ACHN (cell line): Measurements from ENCODE around the gene INTS13.
"Not testable (repeated sequence)": the region's sequence is repeated elsewhere in the genome, so short reads cannot be mapped to it uniquely, and the experiment has no call there.

Source experiments
- DNase-seq: peaks from one replicate; pipeline ENCODE4 v3.0.0-alpha.2; 2015
- in situ Hi-C: cut with HindIII; loops from 2 replicates; pipeline ENCODE4 v1.10.0; 2017; ENCODE audit warnings: low sequenced_read_pairs, low pct_ligation_motif_present, low pct_unique_long_range_greater_than_20kb

The INTS13 gene

GRCh38 chr12:26937443-26937862 is 328 bp downstream of the INTS13 start:
- DNase-seq = no peak
- in situ Hi-C loops = no loop called here

GRCh38 chr12:26936559-26937442 is 980 bp downstream of the INTS13 start:
- in situ Hi-C loops = no loop called here
- DNase-seq = no peak

- DNase-seq = no peak
- in situ Hi-C loops = no loop called here
These were observed 2.0 kb downstream of the INTS13 start for GRCh38 chr12:26935636-26936378.

DNA sequence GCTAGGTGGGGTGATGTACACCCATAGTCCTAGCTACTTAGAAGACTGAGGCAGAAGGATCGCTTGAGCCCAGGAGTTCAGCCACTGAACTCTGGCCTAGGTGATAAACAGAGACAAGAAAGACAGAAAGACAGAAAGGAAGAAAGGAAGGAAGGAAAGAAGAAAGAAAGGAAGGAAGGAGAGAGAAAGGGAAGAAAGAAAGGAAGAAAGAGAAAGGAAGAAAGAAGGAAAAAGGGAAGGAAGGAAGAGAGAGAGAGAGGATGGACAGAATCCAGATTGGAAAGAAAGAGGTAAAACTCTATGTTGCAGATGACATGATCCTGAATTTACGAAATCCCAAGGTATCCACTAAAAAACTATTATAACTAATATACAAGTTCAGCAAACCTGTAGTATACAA is 8.2 kb downstream of the INTS13 start:
- DNase-seq = no peak
- in situ Hi-C loops = no loop called here

DNA sequence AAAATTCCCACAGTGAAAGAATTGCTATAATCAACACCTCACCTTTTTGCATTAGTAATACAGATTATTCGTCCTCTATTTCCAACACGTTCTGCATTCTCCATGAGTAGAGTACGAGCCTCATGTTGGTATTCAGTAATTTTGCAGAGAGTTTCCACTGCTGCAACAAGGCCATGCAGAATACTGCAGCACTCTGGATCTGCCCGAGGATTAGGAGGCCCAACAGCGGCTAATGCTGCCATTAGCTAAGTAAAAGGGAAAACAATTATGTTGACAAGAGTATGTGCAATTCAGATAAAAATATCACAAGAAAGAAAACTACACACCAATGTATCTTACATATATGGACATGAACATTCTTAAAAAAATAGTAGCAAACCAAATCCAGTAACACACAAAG is 9.1 kb downstream of the INTS13 start:
- in situ Hi-C loops = no loop called here

DNA sequence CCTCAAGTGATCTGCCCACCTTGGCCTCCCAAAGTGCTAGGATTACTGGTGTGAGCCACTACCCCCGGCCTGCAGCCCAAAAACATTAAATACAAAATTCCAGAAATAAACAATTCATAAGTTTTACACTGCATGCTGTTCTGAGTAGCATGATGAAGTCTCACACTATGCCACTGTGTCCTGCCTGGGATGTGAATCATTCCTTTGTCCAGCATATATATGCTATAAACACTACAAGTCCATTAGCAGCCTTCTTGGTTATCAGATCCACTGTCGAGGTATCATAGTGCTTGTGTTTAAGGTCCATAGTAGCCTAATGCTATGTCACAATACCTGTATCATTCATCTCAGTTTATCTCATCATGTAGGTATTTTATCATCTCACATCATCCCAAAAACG is 15.9 kb downstream of the INTS13 start:
- DNase-seq = no peak
- in situ Hi-C loops = no loop called here

More for the DNA sequence above, 9.1 kb downstream of the INTS13 start:
- no peak for DNase-seq

GRCh38 chr12:26919216-26919555 is 18.6 kb downstream of the INTS13 start:
- DNase-seq = no peak
- in situ Hi-C loops = no loop called here

DNA sequence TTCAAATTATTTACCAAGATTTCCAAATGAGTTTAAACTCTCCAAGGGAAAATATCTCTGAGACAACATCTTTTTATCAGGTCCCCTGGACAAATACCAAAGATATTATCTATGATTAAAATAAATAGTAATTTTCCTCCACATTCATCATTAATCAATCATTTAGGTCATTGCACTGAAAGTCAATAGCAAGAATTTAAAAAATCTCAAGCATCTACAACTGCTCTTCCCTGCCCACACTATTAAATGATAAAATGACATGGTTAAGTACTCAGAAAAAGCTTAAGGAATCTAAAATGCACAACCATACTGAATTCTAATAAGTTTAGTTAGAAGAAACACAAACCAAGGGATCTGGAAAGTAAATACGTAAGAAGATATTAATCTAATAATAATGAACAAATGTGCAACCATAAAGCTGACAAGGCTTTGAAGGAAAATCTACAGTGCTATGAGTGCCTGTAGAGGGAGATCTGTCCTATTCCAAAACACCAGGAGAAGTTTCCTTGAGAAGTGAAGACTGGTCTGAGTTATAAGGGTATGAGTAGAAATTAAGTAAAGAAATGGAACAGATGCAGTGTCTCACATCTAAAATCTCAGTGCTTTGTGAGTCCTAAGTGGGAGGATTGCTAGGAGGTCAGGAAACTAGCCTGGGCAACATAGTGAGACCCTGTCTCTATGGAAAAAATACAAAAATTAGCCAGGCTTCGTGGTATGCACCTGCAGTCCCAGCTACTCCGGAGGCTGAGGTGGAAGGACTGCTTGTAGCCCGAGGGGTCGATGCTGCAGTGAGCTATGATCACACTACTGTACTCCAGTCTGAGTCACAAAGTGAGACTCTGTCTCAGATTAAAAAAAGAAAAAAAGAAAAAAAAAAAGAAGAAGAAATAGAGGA is 19.2 kb downstream of the INTS13 start:
- in situ Hi-C loops = no loop called here
- peak; percentile 19 for DNase-seq

DNA sequence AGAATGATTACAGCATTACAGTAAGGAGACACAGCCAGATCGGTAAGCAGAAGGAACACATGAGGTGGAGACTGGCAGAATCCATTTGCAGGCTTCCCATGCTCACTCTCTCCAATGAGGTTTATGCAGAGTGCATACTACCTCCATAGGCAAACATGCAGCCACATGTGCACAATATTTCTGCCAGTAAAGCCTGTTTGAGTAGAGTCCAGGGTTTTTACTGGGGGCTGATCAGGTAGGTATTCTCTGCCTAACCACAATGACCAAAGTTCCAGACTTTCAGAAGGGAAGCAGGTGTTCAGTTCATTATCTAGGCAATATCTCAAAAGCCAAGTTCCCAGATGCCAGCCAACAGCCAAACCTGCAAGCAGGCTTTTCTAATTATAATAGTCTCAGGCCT is 31.1 kb downstream of the INTS13 start:
- in situ Hi-C loops = no loop called here
- DNase-seq = no peak

DNA sequence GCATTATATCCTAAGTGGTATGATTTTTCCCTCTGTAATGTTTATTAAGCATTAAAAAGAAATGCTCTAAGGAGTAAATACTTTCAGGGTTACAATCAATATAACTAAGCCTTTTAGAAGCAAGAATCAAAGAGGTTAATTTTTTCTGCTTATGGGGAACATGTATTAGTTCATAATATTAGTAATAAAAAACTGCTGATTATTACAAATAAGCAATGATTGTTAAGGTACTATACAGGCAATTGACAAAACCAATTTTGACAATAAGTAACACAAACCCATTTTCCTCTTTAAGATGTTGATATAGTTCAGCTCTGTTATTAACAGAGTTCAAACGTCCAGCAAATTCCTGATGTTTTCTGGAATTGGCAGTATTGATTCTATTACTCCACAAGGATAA is 31.8 kb downstream of the INTS13 start:
- DNase-seq = no peak

DNA sequence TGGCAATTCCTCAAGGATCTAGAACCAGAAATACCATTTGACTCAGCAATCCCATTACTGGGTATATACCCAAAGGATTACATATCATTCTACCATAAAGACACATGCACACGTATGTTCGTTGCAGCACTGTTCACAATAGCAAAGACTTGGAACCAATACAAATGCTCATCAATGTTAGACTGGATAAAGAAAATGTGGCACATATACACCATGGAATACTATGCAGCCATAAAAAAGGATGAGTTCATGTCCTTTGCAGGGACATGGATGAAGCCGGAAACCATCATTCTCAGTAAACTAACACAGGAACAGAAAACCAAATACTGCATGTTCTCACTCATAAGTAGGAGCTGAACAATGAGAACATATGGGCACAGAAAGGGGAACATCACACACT is 34.4 kb downstream of the INTS13 start:
- DNase-seq, in situ Hi-C loops: not testable (repeated sequence)

More for the DNA sequence above, 31.8 kb downstream of the INTS13 start:
- in situ Hi-C loops = no loop called here

- no peak for DNase-seq
- in situ Hi-C loops = no loop called here
These were observed 40.9 kb downstream of the INTS13 start for GRCh38 chr12:26896913-26897312.

DNA sequence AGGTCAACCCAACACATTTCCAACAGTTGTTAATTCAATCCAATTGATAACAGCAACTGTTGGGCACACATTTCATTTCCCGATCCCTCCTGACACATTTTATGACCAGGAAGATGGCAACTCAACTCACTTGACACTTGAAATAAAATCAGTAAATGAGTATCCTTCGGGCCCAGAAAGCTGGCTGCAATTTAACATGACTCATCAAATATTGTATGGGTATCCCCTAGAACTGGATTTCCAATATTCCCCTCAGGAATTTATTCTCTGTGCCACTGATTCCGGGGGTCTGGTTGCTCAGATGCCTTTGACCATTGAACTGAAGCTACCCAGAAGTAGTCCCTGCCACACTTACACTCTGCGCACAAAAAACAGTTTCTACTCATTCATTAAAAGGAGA is 42.1 kb downstream of the INTS13 start:
- no peak for DNase-seq
- in situ Hi-C loops = no loop called here

GRCh38 chr12:26891704-26892103 is 46.1 kb downstream of the INTS13 start:
- no peak for DNase-seq
- in situ Hi-C loops = no loop called here

GRCh38 chr12:26890784-26891183 is 47.0 kb downstream of the INTS13 start:
- no peak for DNase-seq
- in situ Hi-C loops = no loop called here

DNA sequence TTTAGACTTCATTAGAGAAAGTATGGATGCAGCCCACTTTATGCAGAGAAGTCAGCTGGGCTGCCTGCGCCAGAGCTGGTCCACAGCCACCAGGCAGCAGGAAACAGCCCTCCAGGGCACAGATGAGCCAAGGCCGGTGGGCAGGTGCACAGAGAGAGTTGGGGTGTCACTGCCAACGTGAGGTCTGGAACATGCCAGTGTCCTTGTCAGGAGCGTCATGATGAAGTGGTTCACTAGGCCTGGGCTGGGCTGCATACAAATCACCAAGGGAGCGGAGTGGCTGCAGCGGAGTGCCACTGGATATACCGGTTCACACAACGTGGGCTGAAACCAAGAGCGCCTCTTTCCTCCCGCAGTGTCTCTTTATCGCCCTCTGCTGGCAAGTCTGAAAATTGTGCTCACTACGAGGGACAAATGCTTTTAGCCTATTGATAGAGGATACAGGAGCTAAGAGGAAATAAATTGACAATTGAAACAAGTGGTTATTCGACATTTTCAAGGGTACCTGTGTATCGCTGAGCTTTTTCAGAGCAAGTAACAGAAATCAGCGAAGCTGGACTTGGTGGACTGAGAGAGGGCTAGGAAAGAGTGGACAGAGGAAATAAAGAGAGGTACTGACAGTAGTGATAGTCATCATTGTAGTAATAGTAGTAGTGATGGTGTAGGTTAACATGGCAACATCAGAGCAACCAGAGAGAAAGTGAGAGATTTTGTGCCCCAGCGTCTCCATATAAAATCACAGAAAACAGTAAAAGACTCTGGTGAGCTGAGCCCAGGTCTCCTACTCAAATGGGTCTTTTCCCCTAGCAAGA is 52.8 kb downstream of the INTS13 start:
- peak; percentile 92 for DNase-seq
- in situ Hi-C loops = no loop called here

GRCh38 chr12:26880625-26881024 is 57.2 kb downstream of the INTS13 start:
- no peak for DNase-seq
- in situ Hi-C loops = no loop called here

DNA sequence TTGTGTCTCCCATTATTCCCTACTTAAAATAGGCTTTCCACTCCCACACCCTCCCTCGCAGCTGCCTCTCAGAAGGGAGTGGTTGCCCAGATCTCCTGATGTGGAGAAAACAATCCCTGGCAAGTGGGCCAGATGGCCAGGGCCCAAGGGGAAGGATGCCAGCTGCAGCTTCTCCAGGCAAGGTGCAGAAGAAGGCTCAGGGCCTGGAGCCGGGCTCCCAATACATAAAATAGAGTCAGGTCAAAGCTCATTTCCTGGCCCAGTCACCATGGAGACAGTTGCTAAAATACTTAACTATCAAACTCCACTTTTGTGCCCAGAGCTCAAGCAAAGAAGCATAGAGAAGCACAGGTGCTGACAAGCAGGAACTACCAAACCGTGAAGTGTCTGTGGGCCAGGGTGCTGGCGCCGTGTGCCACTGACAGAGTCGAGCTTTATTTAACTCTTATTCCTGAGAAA is 59.1 kb downstream of the INTS13 start:
- in situ Hi-C loops = no loop called here
- no peak for DNase-seq
